ENCODE results near the gene CPVL.

DNA sequence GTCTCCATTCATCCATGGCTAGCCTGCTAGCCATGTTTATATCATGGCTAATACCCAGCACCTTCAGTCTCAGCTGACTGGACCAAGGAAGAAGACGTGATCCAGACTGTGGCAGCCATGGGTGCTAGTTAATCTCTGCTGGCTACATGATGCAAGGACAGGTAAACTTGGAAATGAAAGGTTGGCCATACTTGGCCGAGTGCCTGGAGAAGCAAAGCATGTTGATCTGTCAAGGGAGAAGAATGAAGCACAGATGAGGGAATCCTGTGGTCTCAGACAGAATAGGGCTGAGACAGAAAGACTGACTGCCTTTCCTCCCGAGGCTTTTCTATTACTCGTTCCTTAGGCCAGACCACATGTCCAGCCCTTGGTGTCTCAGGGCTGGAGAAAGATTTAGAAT is 41.1 kb downstream of the CPVL start:
- TF ChIP-seq, protein P1, sequence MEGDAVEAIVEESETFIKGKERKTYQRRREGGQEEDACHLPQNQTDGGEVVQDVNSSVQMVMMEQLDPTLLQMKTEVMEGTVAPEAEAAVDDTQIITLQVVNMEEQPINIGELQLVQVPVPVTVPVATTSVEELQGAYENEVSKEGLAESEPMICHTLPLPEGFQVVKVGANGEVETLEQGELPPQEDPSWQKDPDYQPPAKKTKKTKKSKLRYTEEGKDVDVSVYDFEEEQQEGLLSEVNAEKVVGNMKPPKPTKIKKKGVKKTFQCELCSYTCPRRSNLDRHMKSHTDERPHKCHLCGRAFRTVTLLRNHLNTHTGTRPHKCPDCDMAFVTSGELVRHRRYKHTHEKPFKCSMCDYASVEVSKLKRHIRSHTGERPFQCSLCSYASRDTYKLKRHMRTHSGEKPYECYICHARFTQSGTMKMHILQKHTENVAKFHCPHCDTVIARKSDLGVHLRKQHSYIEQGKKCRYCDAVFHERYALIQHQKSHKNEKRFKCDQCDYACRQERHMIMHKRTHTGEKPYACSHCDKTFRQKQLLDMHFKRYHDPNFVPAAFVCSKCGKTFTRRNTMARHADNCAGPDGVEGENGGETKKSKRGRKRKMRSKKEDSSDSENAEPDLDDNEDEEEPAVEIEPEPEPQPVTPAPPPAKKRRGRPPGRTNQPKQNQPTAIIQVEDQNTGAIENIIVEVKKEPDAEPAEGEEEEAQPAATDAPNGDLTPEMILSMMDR (IDR thresholded peaks at IDR 0.05) = no peak
- TF ChIP-seq POLR2A (IDR thresholded peaks at IDR 0.05) = no peak
